ENCODE results near the gene UPP2.
A peak's percentile ranks its signal among the peaks of the same experiment; 100 is the strongest.

The UPP2 gene

DNA sequence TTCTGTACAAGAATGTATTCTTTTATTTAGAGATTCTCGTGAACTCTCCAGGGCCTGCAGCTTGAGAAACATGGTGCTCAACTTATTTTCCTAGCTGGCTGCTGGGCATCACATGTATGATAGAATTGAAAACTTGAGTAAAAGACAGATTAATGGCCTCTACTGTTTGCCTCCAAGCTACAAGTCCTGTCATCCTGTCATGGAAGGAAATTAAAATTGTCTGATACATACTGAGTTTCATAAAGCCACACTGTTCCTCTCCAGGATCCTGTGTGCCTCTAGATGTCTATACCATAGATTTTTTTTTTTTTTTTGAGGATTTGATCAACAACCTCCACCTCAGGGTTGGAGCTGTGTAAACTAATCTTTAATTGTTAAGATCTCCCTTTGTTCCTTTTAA lies 38.5 kb downstream of the UPP2 start:
- DNase-seq (ENCODE audit: low read depth, low spot score): no peak

DNA sequence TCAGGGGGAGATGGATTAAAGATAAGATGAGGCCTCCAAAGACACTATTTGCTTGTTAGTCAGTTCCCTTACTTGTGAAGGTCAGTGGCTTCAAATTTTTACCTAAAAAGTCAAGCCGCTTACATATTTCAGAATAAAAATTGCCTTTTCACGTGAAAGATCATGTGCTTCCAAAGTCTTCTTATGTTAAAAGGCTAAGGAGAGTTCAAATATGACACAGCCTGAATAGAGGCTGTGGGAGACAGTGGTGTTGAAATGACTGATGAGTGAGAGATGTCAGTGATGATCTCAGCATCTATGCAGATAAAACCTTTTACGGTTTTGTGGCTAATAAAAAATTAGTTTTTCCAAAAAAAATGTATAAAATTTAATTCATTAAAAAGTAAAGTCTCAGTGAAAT lies 40.5 kb downstream of the UPP2 start:
- no peak for DNase-seq (ENCODE audit: low read depth, low spot score)

DNA sequence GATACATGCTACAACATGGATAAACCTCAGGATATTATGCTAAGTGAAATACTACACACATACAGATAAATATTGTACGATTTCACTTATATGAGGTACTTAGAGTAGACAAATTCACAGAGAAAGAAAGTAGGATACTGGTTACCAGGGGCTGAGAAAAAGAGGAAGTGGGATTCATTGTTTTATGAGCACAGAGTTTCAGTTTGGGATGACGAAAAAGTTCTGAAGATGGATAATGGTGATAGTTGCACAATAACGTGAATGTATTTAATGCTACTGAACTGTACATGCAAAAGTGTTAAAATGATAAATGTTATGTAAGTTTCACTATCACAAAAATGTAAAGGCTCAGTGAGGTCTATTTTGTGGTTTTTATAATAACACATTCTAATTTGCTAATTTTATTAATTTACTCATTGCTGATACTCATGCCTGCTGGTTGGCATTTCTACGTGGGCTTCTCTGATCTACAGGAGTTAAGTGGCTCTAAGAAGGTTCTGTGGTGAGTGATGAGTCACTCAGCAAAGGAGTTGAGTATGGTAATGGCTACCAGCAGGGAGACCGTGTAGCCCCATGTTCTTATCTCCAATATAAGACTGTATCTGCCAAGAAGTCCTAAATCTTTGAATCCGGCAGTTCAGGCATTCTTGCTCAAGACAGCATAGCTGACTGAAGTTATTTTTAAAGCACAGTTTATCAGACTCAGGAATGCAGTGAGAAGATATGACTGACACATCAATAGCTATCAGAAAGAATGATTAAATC lies 41.1 kb downstream of the UPP2 start:
- no peak for DNase-seq (ENCODE audit: low read depth, low spot score)

DNA sequence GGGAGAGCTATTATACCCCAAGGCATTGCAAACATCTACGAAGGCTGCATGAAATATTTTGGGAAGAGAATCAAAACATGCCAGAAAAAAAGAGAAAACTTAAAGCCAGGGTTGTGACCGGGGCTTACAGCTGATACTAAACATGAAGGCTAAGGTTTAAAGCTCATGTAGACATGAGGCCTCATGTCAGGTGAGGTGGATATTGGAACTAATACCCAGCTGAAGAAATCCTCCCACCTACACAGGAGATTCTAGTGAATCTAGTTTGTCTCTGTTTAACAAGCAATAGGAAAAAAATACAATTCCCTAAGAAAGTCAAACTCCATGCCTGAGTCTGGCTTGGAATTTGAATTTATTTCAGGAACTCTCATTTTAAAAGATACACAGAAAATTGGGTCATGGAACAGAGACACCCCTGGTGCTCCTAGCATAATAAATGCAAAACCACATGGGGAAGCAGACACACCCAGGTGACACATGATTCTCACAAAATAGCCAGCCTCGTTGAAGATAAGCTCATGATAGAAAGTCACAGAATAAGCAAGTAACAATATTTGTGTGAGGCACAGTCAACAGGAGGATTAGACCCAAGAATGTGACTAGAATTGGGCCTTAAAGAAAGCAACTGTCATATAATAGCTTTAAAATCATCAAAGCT lies 42.2 kb downstream of the UPP2 start:
- DNase-seq (ENCODE audit: low read depth, low spot score): no peak

DNA sequence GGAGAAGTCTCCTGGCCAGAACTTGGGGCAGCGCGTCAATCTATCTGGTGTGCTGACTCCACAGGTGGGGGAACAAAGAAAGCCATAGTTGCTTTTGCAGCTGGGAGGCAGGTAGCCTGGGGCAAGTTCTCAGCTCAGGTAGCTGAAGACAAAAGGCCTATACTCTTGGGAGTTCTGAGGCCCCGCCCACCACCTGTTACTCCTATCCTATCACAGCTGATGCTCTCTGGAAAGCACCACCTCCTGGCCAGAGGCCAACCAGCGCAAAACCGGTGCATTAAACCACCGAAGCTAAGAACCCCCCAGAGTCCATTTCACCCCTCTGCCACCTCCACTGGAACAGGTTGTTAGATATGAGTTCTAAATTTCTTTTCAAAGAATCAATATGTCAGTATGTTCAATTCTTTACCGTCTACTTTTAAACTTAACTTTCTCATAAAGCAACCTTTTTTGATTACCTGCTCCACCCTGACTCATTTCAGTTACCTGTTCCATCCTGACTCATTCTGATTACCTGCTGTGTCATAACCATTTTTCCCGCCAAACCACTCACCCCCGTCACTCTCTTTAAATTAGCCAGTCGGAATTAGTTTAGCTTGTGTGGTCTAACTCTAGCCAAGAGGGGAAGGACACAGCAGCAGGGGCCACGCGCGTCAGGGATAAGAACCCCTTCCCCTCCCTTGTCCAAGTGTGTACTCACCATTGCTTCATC lies 43.4 kb downstream of the UPP2 start:
- DNase-seq (ENCODE audit: low read depth, low spot score): peak; percentile 61

DNA sequence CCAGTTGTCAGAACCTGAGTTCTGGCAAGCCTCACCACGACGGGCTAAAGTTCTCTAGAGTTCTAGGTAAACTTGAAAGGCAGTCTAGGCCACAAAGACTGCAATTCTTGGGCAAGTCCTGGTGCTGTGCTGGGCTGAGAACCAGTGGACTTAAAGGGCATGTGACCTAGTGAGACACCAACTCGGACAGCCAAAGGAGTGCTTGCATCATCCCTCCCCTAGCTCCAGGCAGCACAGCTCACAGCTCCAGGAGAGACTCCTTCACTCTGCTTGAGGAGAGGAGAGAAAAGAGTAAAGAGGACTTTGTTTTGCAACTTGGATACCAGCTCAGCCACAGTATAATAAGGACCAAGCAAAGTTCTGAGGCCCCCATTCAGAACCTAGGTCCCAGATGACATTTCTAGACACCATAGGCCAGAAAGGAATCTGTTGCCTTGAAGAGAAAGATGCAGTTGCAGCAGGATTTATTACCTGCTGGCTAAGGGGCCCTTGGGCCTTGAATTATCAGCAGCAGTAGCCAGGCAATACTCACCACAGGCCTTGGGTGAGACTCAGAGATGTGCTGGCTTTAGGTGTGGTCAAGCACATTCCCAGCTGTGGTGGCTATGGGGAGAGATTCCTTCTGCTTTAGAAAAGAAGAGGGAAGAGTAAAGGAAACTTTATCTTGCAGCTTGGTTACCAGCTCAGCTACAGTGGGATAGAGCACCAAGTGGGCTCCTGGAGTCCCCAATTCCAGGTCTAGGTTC lies 51.8 kb downstream of the UPP2 start:
- DNase-seq (ENCODE audit: low read depth, low spot score): no peak

DNA sequence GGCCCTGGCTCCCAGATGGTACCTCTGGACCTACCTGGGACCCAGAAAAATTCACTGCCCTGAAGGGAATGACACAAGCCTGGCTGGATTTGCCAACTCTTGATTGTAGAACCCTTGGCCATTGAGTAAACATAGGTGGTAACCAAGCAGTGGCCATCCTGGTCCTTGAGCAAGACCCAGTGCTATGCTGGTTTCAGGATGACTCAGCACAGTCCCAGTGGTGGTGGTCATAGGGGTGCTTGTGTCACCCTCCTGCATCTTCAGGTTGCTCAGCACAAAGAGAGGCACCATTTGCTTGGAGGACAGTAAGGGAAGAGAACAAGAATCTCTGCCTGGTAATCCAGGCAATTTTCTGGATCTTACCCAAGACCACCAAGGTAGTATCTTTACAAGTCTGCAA lies 52.9 kb downstream of the UPP2 start:
- DNase-seq (ENCODE audit: low read depth, low spot score): no peak

DNA sequence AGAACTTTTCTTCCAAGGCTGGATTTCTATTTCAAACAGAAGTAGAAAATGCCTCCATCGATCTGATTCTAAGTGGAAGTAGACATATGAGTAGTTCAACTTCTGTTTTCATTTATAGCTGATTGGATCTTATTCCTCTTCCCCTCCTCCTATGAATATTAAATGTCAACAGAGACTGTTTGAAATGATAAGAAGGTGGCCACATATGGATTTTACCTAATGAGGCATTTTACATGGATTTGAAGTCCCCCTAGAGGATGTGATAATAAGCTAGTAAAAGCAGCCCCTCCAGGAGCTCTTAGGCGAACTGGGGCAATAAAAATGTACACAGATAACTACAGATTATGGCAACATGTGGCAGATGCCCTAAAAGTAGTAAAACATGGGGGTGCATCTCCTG lies 71.0 kb downstream of the UPP2 start:
- DNase-seq (ENCODE audit: low read depth, low spot score): no peak

DNA sequence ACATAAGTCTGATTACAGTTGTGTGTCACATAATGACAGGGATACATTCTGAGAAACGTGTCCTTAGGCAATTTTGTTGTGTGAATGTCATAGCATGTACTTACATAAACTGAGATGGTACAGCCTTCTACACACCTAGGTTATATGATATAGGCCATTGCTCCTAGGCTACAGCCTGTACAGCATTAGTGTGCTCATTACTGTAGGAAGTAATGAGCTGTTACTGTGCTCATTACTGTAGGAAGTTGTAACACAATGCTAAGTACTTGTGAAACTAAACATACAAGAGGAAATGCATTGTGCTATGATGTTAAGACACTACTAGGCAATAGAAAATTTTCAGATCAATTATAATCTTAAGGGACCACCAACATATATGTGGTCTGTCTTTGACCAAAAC lies 72.8 kb downstream of the UPP2 start:
- DNase-seq (ENCODE audit: low read depth, low spot score): no peak

DNA sequence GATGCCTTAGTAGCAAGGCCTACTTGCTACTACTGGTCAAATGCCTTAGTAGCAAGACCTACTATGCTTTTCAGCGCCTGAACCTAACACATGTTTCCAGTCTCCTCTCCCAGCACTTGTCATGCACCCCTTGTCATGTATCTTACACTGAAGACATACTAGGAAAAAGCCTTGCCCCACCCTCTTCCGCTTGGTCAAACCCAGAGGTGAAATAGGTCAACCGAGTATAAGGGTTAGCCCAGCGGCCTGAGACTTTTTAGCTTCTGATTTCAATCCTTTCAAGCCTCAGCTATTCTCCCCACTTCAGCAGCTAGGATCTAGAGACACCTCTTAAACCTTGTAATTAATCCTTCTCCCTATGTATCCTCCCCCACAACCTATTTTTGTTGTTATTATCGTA lies 73.3 kb downstream of the UPP2 start:
- DNase-seq (ENCODE audit: low read depth, low spot score): no peak

DNA sequence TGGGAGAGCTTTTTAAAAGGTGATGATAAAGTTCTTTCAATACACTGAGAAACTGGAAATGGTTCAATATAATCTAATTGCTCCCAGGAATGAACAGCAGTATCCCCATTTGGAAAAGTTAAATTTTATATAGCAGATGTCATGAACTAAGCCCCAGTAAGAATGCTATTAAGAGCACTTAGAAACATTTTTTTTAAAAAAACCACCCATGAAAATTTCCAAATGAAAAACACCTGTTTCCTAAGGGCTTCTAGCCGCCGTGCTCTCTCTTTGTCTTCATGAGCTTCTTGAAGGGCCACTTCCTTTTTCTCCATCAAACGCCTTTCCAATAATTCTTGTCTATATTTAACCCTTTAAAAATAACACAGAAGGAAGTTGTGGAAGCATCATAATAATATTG lies 77.0 kb downstream of the UPP2 start:
- DNase-seq (ENCODE audit: low read depth, low spot score): no peak

DNA sequence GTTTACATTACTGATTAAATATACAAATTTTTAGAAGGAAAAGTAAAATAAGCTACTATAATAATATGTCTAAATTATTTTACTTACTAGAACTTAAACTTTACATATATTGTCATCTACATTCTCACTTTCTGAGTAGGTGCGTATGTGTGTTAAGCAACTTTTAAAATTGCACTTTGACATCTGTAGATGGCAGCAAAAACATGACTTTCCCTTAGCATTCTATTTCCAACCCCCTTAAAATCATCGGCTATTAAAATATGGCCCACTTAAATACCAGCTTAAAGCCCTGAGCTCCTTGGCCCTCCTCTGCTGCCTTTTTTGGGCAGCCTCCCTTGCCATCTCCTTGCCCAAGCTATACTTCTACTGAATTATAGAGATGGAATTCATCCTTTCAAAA lies 78.0 kb downstream of the UPP2 start:
- no peak for DNase-seq (ENCODE audit: low read depth, low spot score)

DNA sequence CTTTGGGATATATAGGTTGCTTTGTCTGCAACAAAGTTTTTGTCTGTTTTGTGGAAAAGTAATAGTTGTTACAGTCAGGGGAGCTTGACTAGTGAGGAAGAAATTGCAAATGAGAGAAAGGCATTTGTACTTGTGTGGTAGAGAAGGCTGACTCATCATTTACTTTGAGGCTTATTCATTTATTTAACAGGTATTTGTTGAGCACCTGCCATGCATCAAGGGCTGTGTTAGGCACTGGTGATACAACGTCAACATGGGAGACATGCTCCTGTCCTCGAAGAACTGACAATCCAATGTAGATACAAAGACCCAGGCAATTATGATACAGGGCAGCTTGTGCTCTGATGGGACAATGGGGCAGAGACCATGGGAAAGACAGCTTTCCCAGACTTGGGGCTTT lies 79.5 kb downstream of the UPP2 start:
- DNase-seq (ENCODE audit: low read depth, low spot score): no peak

DNA sequence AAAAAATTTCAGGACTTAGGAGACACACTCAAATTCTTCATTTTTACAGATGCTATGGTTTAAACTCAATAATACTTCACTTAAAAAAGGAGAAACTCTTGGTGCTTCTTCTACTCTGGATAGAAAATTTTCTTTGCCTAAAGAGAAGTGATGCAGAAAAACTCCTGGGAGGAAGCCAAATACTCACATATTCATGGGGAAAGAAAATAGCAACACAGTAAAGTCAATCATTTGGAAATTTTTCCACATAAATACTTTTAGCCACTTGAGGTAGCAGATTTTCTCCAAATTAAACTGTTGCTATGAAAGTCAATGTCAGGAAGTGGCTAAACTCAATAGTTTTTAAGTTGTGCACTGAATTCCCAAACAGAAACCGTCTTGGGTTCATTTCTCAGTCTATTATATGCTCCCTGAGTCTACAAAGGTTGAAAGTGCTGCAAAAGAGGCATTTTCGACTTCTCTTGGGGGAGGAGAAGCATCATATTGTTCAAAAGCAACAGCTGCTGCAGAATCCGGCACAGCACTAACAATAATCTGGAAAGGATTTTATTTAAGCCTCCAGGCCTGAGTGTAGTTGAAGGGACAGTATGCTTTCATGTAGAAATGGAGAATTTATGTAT lies 81.1 kb downstream of the UPP2 start:
- no peak for DNase-seq (ENCODE audit: low read depth, low spot score)

DNA sequence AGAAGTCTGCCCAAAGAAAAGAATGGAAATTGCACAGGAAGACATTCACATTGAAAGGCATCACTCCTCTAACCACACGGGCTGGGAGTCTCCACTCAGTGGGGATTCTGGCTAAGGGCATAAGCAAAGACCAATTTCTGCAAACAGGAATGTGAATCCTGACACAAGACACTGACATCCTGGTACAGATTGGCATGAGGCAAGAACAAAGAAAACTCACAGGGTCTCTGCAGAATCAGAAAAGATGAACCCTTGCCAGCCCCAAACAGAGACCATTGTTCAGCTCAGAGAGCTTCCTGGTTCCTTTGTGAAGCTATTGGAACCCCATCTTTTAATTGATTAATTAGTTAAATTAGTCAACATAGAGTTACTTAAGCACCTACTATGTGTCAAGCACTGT lies 82.3 kb downstream of the UPP2 start:
- DNase-seq (ENCODE audit: low read depth, low spot score): no peak

DNA sequence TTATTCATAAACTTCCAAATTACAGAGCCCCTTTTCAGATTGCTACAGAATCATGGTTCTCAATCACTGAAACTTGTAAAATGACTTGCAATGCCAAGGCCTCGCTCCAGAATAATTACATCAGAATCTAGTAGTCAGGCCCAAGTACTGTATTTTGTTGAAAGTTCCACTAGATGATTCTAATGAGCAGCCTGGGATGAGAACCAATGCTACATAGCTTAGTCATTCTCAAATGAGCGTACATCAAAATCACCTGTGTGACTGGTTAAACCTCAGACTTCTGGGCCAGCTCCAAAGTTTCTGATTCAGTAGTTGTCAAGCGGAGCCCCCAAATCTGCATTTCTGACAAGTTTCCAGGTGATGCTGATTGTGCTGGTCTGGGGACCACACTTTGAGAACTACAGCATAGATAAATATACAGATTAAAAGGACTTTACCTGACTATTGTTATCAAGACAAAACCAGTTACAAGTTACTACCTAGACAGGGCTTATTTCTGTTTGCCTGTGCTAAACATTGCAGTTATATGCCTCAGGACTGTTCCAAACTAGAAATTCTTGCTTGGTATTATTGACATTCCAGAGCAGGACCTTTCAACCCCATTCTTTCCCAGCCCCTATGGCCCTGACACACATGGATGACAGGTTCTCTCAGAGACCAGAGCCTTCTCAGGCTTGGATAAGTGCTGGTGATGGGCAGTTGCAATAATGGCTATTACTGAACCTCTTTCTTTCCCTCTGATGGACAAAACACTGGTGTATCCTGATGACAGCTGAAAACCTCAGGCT lies 83.1 kb downstream of the UPP2 start:
- no peak for DNase-seq (ENCODE audit: low read depth, low spot score)

Measured in iPS DF 19.7 (cell line).